ENCODE results near the gene SLC7A4. TPM values are rescaled to one million over a fixed set of nuclear protein-coding genes. Genes with fewer than 3 reads are reported as not detected.
"Not testable (repeated sequence)": the region's sequence is repeated elsewhere in the genome, so short reads cannot be mapped to it uniquely, and the experiment has no call there.

The SLC7A4 gene
- total and polyA plus RNA-seq, 7 donors = 0.16 to 2.6 (median 0.59) TPM; not detected in 1

- intact Hi-C loops (cut with DNase I) = no loop called here
- Histone ChIP-seq H3K27ac (no peak overlapping the region), H3K9me3 (no peaks in the 10 kb centered on the region), H3K27me3 (peaks cover 0 to 5% (median 0%) of the 10 kb centered on the region in 3 donors), H3K36me3 (no peaks in the 10 kb centered on the region), H3K4me3 (no peak overlapping the region), H3K4me1 (no peaks in the 10 kb centered on the region)
- DNase-seq = no peak
- WGBS, 2 donors = 53 to 81% methylated on average over 8 of the region's 8 CpGs
- TF ChIP-seq POLR2AphosphoS5 (IDR thresholded peaks at IDR 0.05) = no peak
- no peak for TF ChIP-seq EP300 (IDR thresholded peaks at IDR 0.05)
- TF ChIP-seq POLR2A (IDR thresholded peaks at IDR 0.05) = no peak
- no peak for TF ChIP-seq CTCF (IDR thresholded peaks at IDR 0.05)
These were observed 20.5 kb upstream of the SLC7A4 start for GRCh38 chr22:21052715-21053459.

- no peak for TF ChIP-seq POLR2AphosphoS5 (IDR thresholded peaks at IDR 0.05)
- no peak for TF ChIP-seq POLR2A (IDR thresholded peaks at IDR 0.05)
- no peak for TF ChIP-seq EP300 (IDR thresholded peaks at IDR 0.05)
- no peak for TF ChIP-seq CTCF (IDR thresholded peaks at IDR 0.05)
- Histone ChIP-seq H3K9me3 (no peaks in the 10 kb centered on the region), H3K36me3 (no peaks in the 10 kb centered on the region), H3K27ac (no peak overlapping the region), H3K27me3 (peaks cover 0 to 5% (median 0%) of the 10 kb centered on the region in 3 donors), H3K4me3 (no peak overlapping the region), H3K4me1 (no peaks in the 10 kb centered on the region)
- intact Hi-C loops (cut with DNase I) = no loop called here
- no peak for DNase-seq
- 77 to 79% methylated on average over 8 of the region's 8 CpGs for WGBS, 2 donors
These were observed 19.6 kb upstream of the SLC7A4 start for GRCh38 chr22:21051831-21052400.

GRCh38 chr22:21051145-21051830 is 18.9 kb upstream of the SLC7A4 start:
- Histone ChIP-seq H3K4me3 (no peak overlapping the region), H3K4me1 (no peaks in the 10 kb centered on the region), H3K36me3 (no peaks in the 10 kb centered on the region), H3K27ac (no peak overlapping the region), H3K9me3 (no peaks in the 10 kb centered on the region), H3K27me3 (peaks cover 0 to 5% (median 0%) of the 10 kb centered on the region in 3 donors)
- 80 to 84% methylated on average over 9 of the region's 9 CpGs for WGBS, 2 donors
- no peak for TF ChIP-seq POLR2AphosphoS5 (IDR thresholded peaks at IDR 0.05)
- TF ChIP-seq POLR2A (IDR thresholded peaks at IDR 0.05) = no peak
- no peak for TF ChIP-seq EP300 (IDR thresholded peaks at IDR 0.05)
- TF ChIP-seq CTCF (IDR thresholded peaks at IDR 0.05) = no peak
- no peak for DNase-seq
- intact Hi-C loops (cut with DNase I) = no loop called here

GRCh38 chr22:21048965-21049364 is 16.6 kb upstream of the SLC7A4 start:
- DNase-seq = not testable (repeated sequence)
- intact Hi-C loops (cut with DNase I) = loop anchor here (5.0 kb wide), 1 partner anchor 47 kb away; the partner anchor contains the start of gene THAP7
- 91 to 95% methylated on average over 7 of the region's 12 CpGs for WGBS, 2 donors

GRCh38 chr22:21048448-21048847 is 16.1 kb upstream of the SLC7A4 start:
- H3K36me3 ChIP-seq, H3K27me3 ChIP-seq, H3K4me3 ChIP-seq, DNase-seq, H3K27ac ChIP-seq, H3K9me3 ChIP-seq: not testable (repeated sequence)
- 79 to 83% methylated on average over 5 of the region's 5 CpGs for WGBS, 2 donors
- intact Hi-C loops (cut with DNase I) = loop anchor here (5.0 kb wide), 1 partner anchor 46 kb away; the partner anchor contains the start of gene THAP7
- H3K4me1 ChIP-seq = peaks cover 0 to 24% (median 18%) of the 10 kb centered on the region in 4 donors

More at GRCh38 chr22:21048965-21049364, 16.6 kb upstream of the SLC7A4 start:
- H3K27me3 ChIP-seq, H3K9me3 ChIP-seq, H3K4me3 ChIP-seq, H3K27ac ChIP-seq, H3K36me3 ChIP-seq: not testable (repeated sequence)
- H3K4me1 ChIP-seq = peaks cover 0 to 21% (median 18%) of the 10 kb centered on the region in 4 donors
